H1 (cell line): ENCODE results near the gene CKAP5. TPM values are rescaled to one million over a fixed set of nuclear protein-coding genes. Genes with fewer than 3 reads are reported as not detected.

Experiments used
- CTCF ChIA-PET: fragments of 300-600 bp; sonication (Branson Sonifier 250); formaldehyde crosslinking; loops from one replicate; lab custom pipeline; 2021; ENCODE audit not compliant: partially characterized antibody; lab: Charles Lee
- POLR2A ChIA-PET: fragments of 300-600 bp; sonication (Branson Sonifier 250); formaldehyde crosslinking; loops from one replicate; lab custom pipeline; 2021; ENCODE audit warnings: inconsistent platforms; ENCODE audit not compliant: partially characterized antibody; lab: Charles Lee
- DNase-seq, 2 experiments: peaks; one replicate each; pipeline versions ENCODE4 v3.0.0 to v3.0.0-alpha.2; 2010 to 2022; ENCODE audit warnings: low spot score in 2 of 2, low read depth in 1 of 2, mixed read lengths in 1 of 2
- FAIRE-seq: peaks from 2 replicates; lab custom pipeline; 2011; peaks lifted over from hg19 to GRCh38; lab: Jason Lieb, UNC
- H2AFZ ChIP-seq: 2 replicates; pipeline ENCODE4 v1.8.1; 2012; ENCODE audit warnings: low read length, inconsistent platforms
- H2AK5ac ChIP-seq: 2 replicates; pipeline ENCODE4 v1.6.1; 2013; ENCODE audit warnings: low read depth, low read length
- H2BK120ac ChIP-seq: replicated peaks from 2 replicates; pipeline ENCODE3; 2013; ENCODE audit warnings: low read depth, low read length, inconsistent platforms
- H2BK12ac ChIP-seq: 2 replicates; pipeline ENCODE4 v1.6.1; 2013; ENCODE audit warnings: low read depth, low read length
- H2BK15ac ChIP-seq: 2 replicates; pipeline ENCODE4 v1.6.1; 2013; ENCODE audit warnings: low read length
- H2BK20ac ChIP-seq: 2 replicates; pipeline ENCODE4 v1.6.1; 2013; ENCODE audit warnings: low read length
- H2BK5ac ChIP-seq: 2 replicates; pipeline ENCODE4 v1.6.1; 2013; ENCODE audit warnings: low read depth, low read length
- H3K14ac ChIP-seq: 2 replicates; pipeline ENCODE4 v1.6.1; 2013; ENCODE audit warnings: inconsistent platforms; ENCODE audit not compliant: insufficient read length
- H3K18ac ChIP-seq: 2 replicates; pipeline ENCODE4 v1.6.1; 2013; ENCODE audit warnings: low read length; ENCODE audit errors: extremely low read depth
- H3K23ac ChIP-seq: 2 replicates; pipeline ENCODE4 v1.6.1; 2013; ENCODE audit warnings: inconsistent platforms; ENCODE audit not compliant: insufficient read length
- H3K23me2 ChIP-seq: 2 replicates; pipeline ENCODE4 v1.6.1; 2013; ENCODE audit warnings: low read depth, low read length
- H3K27ac ChIP-seq: 2 replicates; pipeline ENCODE4 v1.6.1; 2011; ENCODE audit warnings: low read depth, low read length, inconsistent platforms
- H3K27me3 ChIP-seq, 4 experiments: replicated peaks in 1 of 4; 1 replicate in 1 of 4; 2 replicates in 3 of 4; pipeline versions ENCODE4 v1.6.1 to v1.8.1; 2011 to 2013; ENCODE audit warnings: low read length in 3 of 4, mild to moderate bottlenecking in 3 of 4, inconsistent platforms in 2 of 4, mixed read lengths in 2 of 4, moderate library complexity in 1 of 4; ENCODE audit not compliant: control insufficient read depth in 3 of 4, insufficient read depth in 3 of 4; ENCODE audit errors: extremely low read depth in 1 of 4
- H3K36me3 ChIP-seq, 4 experiments: 2 replicates each; pipeline versions ENCODE4 v1.6.1 to v1.8.1; 2011 to 2013; ENCODE audit warnings: mild to moderate bottlenecking in 4 of 4, low read length in 3 of 4, moderate library complexity in 2 of 4, control low read depth in 1 of 4, inconsistent platforms in 1 of 4; ENCODE audit not compliant: insufficient read depth in 4 of 4, control insufficient read depth in 2 of 4
- H3K4ac ChIP-seq: replicated peaks from 2 replicates; pipeline ENCODE3; 2013; ENCODE audit warnings: low read length, low read depth, mixed read lengths, inconsistent platforms; ENCODE audit not compliant: insufficient read length
- H3K4me1 ChIP-seq, 4 experiments: replicated peaks in 1 of 4; 1 replicate in 1 of 4; 2 replicates in 3 of 4; pipeline versions ENCODE4 v1.6.1 to v1.8.1; 2011 to 2013; ENCODE audit warnings: low read length in 3 of 4, inconsistent platforms in 2 of 4, mixed read lengths in 1 of 4; ENCODE audit not compliant: insufficient read depth in 4 of 4, control insufficient read depth in 3 of 4
- H3K4me2 ChIP-seq, 2 experiments: 2 replicates each; pipeline versions ENCODE4 v1.6.1 to v1.8.1; 2011 to 2013; ENCODE audit warnings: low read depth in 2 of 2, low read length in 2 of 2, control low read depth in 1 of 2, inconsistent platforms in 1 of 2, mild to moderate bottlenecking in 1 of 2; ENCODE audit not compliant: insufficient read depth in 1 of 2
- H3K4me3 ChIP-seq, 4 experiments: fragments of 200-600, 300-600 bp in 1 of 4; sonication (generic), shearing (Covaris generic), sonication (Bioruptor Twin) in 1 of 4; 2 replicates each; pipeline versions ENCODE4 v1.5.1 to v1.8.1; 2011 to 2016; ENCODE audit warnings: low read length in 4 of 4, low read depth in 3 of 4, control low read depth in 2 of 4, inconsistent platforms in 2 of 4, mild to moderate bottlenecking in 2 of 4, mixed read lengths in 1 of 4, moderate library complexity in 1 of 4; ENCODE audit not compliant: insufficient read depth in 2 of 4; ENCODE audit errors: extremely low read depth in 1 of 4
- H3K56ac ChIP-seq: replicated peaks from 2 replicates; pipeline ENCODE3; 2013; ENCODE audit warnings: low read depth, mild to moderate bottlenecking, mixed read lengths, low read length, inconsistent platforms; ENCODE audit not compliant: insufficient read length
- H3K79me1 ChIP-seq: 2 replicates; pipeline ENCODE4 v1.6.1; 2013; ENCODE audit warnings: low read depth, low read length, control low read depth
- H3K79me2 ChIP-seq, 2 experiments: 2 replicates each; pipeline versions ENCODE4 v1.6.1 to v1.8.1; 2012 to 2013; ENCODE audit warnings: low read length in 2 of 2, mild to moderate bottlenecking in 2 of 2, inconsistent platforms in 1 of 2; ENCODE audit not compliant: insufficient read depth in 2 of 2, control insufficient read depth in 1 of 2
- H3K9ac ChIP-seq, 4 experiments: replicated peaks in 1 of 4; 1 replicate in 1 of 4; 2 replicates in 3 of 4; pipeline versions ENCODE4 v1.6.1 to v1.8.1; 2011 to 2013; ENCODE audit warnings: low read depth in 3 of 4, low read length in 3 of 4, control low read depth in 2 of 4, mild to moderate bottlenecking in 2 of 4, moderate library complexity in 2 of 4, inconsistent platforms in 1 of 4; ENCODE audit errors: extremely low read depth in 1 of 4
- H3K9me3 ChIP-seq, 2 experiments: 2 replicates each; pipeline versions ENCODE4 v1.6.1 to v1.8.1; 2012 to 2013; ENCODE audit warnings: mild to moderate bottlenecking in 2 of 2, moderate library complexity in 2 of 2, control low read depth in 1 of 2, inconsistent platforms in 1 of 2, low read depth in 1 of 2, low read length in 1 of 2, mixed read lengths in 1 of 2; ENCODE audit not compliant: insufficient read depth in 2 of 2
- H4K20me1 ChIP-seq, 2 experiments: replicated peaks in 1 of 2; 2 replicates each; pipeline versions ENCODE3 to v1.8.1; 2011 to 2013; ENCODE audit warnings: inconsistent platforms in 2 of 2, low read length in 2 of 2, mild to moderate bottlenecking in 1 of 2; ENCODE audit not compliant: insufficient read depth in 2 of 2, control insufficient read depth in 1 of 2
- H4K5ac ChIP-seq: 2 replicates; pipeline ENCODE4 v1.6.1; 2013; ENCODE audit warnings: low read length, low read depth, mixed read lengths, inconsistent platforms; ENCODE audit not compliant: insufficient read length
- H4K8ac ChIP-seq: 2 replicates; pipeline ENCODE4 v1.8.0; 2013; ENCODE audit warnings: mild to moderate bottlenecking, moderate library complexity, low read length, inconsistent platforms; ENCODE audit not compliant: insufficient read depth; ENCODE audit errors: extremely low read depth
- H4K91ac ChIP-seq: replicated peaks from 2 replicates; pipeline ENCODE3; 2013; ENCODE audit warnings: low read length, mixed read lengths, inconsistent platforms; ENCODE audit not compliant: insufficient read length
- ASH2L ChIP-seq: fragments of 200-600, 300-600 bp; sonication (generic); IDR thresholded peaks from one replicate; pipeline ENCODE4 v1.7.1; 2017; ENCODE audit warnings: low read length
- CBX8 ChIP-seq: fragments of 300-800, 300-1000 bp; sonication (generic); IDR thresholded peaks from 2 replicates; pipeline ENCODE4 v1.7.1; 2016; ENCODE audit warnings: low read depth, low read length, borderline replicate concordance
- CEBPB ChIP-seq: IDR thresholded peaks from 2 replicates; pipeline ENCODE4 v1.6.1; 2012; ENCODE audit warnings: low read depth, low read length
- GTF2F1 ChIP-seq: IDR thresholded peaks from 2 replicates; pipeline ENCODE4 v1.6.1; 2012; ENCODE audit warnings: low read depth, low read length, improper control_type of control experiment, borderline replicate concordance
- KDM5A ChIP-seq: fragments of 200-600 bp; IDR thresholded peaks from 2 replicates; pipeline ENCODE4 v1.7.1; 2012; ENCODE audit warnings: mild to moderate bottlenecking, low read length, inconsistent platforms, mixed read lengths
- NRF1 ChIP-seq: IDR thresholded peaks from 2 replicates; pipeline ENCODE4 v1.6.1; 2011; ENCODE audit warnings: mild to moderate bottlenecking, low read depth, low read length, improper control_type of control experiment
- PHF8 ChIP-seq: fragments of 200-600 bp; sonication (generic); conservative IDR thresholded peaks from 2 replicates; pipeline ENCODE4 v1.7.1; 2012; ENCODE audit warnings: low read depth, mild to moderate bottlenecking, inconsistent platforms, low read length, moderate library complexity
- RFX5 ChIP-seq: IDR thresholded peaks from 2 replicates; pipeline ENCODE4 v1.6.1; 2011; ENCODE audit warnings: low read depth, low read length, improper control_type of control experiment, borderline replicate concordance
- SAP30 ChIP-seq: fragments of 300-600 bp; sonication (generic); IDR thresholded peaks from 2 replicates; pipeline ENCODE4 v1.7.1; 2012; ENCODE audit warnings: low read length, moderate library complexity, mild to moderate bottlenecking, inconsistent platforms; ENCODE audit not compliant: insufficient read depth, insufficient replicate concordance
- SIRT6 ChIP-seq: IDR thresholded peaks from one replicate; pipeline ENCODE4 v1.7.1; 2012; ENCODE audit warnings: low read length, inconsistent platforms
- SP4 ChIP-seq: IDR thresholded peaks from 2 replicates; pipeline ENCODE4 v1.6.1; 2012; ENCODE audit warnings: low read length, inconsistent platforms
- SUZ12 ChIP-seq: fragments of 200-600 bp; sonication (generic); IDR thresholded peaks from 2 replicates; pipeline ENCODE4 v1.6.1; 2012; ENCODE audit warnings: mild to moderate bottlenecking, inconsistent platforms, low read length, moderate library complexity, mixed read lengths
- TBP ChIP-seq: IDR thresholded peaks from 2 replicates; pipeline ENCODE4 v1.6.1; 2011; ENCODE audit warnings: low read depth, low read length, improper control_type of control experiment
- WGBS, 2 experiments: shearing (Covaris generic) in 1 of 2; methylation state at CpG; one replicate each; pipeline versions ENCODE4 v1.1.6 to v1.1.7; 2013 to 2015; ENCODE audit warnings: low lambda C conversion rate in 2 of 2, mixed read lengths in 2 of 2, inconsistent platforms in 1 of 2, low coverage in 1 of 2, missing lambda C conversion rate in 1 of 2; ENCODE audit not compliant: insufficient replicate concordance in 2 of 2, insufficient coverage in 1 of 2, insufficient read length in 1 of 2; ENCODE audit errors: extremely low coverage in 1 of 2, missing lambda C conversion rate in 1 of 2; 5-methylcytosine and 5-hydroxymethylcytosine counted together
- polyA plus RNA-seq, 7 experiments: library from polyadenylated mRNA; depleted of rRNA in 3 of 7; stranded (reverse) in 5 of 7; unstranded in 2 of 7; fragments of >200 nt in 5 of 7; fragments of 200-250 nt in 2 of 7; gene quantifications; 1 replicate in 5 of 7; 2 replicates in 1 of 7; 4 replicates in 1 of 7; pipeline versions ENCODE4 v1.2.1 to v1.2.3, GENCODE V29; 2011 to 2013; ENCODE audit warnings: missing spikeins in 2 of 7, mixed read lengths in 2 of 7
- total RNA-seq: library from RNA; stranded (reverse); fragmentation: NEBNext Ultra II Directional; extraction: Animal tissue kit (Norgen Biotek cat#: 25700); gene quantifications from 2 replicates; pipeline ENCODE4 v1.2.1, GENCODE V29; 2021
- TF ChIP-seq, protein P1 (sequence below): IDR thresholded peaks from 2 replicates; pipeline ENCODE4 v1.6.1; 2011; ENCODE audit warnings: low read length, improper control_type of control experiment

Gene CKAP5
- total and polyA plus RNA-seq, 2 of the 8 experiments (the other 6 are each of a cell fraction or from before 2014, with no cell fraction given): 64.8 to 185 TPM

GRCh38 chr11:46800177-46800576, 45.9 kb downstream of the CKAP5 start:
- no peak overlapping the region for H3K27ac ChIP-seq
- H3K79me2 ChIP-seq: no peaks in the 10 kb centered on the region
- H3K27me3 ChIP-seq: no peaks in the 10 kb centered on the region
- H3K4ac ChIP-seq: no peak overlapping the region
- H3K79me1 ChIP-seq: no peaks in the 10 kb centered on the region
- H3K4me2 ChIP-seq: no peak overlapping the region
- H3K23me2 ChIP-seq: no peaks in the 10 kb centered on the region
- H3K4me3 ChIP-seq: no peak overlapping the region
- ChIA-PET CTCF (interaction anchor here (1.1 kb wide), 1 partner anchor 16 kb away, joined by 3 read pairs; no protein-coding TSS in a partner anchor), POLR2A (no interaction called here)
- WGBS, 2 experiments: 93% methylated on average over 1 of the region's 1 CpG; no CpG with 5 or more reads in 1 of the 2 experiments
- H2BK20ac ChIP-seq: no peak overlapping the region
- no peak overlapping the region for H4K91ac ChIP-seq
- peaks cover 14 to 67% (median 33%) of the 10 kb centered on the region in 4 experiments for H3K36me3 ChIP-seq
- H3K18ac ChIP-seq: no peak overlapping the region
- H2BK5ac ChIP-seq: no peak overlapping the region
- no peak overlapping the region for H3K23ac ChIP-seq
- H3K56ac ChIP-seq: no peak overlapping the region
- no peak for DNase-seq
- H4K20me1 ChIP-seq: peaks cover 2% of the 10 kb centered on the region in 2 experiments
- no peak overlapping the region for H3K9ac ChIP-seq
- H3K9me3 ChIP-seq: no peaks in the 10 kb centered on the region
- H3K4me1 ChIP-seq: no peaks in the 10 kb centered on the region
- no peak overlapping the region for H3K14ac ChIP-seq
- no peak for TF ChIP-seq TBP
- TF ChIP-seq GTF2F1: no peak
- no peak for TF ChIP-seq SIRT6
- TF ChIP-seq, protein P1, sequence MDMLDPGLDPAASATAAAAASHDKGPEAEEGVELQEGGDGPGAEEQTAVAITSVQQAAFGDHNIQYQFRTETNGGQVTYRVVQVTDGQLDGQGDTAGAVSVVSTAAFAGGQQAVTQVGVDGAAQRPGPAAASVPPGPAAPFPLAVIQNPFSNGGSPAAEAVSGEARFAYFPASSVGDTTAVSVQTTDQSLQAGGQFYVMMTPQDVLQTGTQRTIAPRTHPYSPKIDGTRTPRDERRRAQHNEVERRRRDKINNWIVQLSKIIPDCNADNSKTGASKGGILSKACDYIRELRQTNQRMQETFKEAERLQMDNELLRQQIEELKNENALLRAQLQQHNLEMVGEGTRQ: no peak
- no peak for TF ChIP-seq SP4
- no peak for TF ChIP-seq PHF8
- TF ChIP-seq SAP30: no peak
- TF ChIP-seq SUZ12: no peak
- TF ChIP-seq ASH2L: no peak
- TF ChIP-seq CBX8: no peak
- TF ChIP-seq RFX5: no peak
- no peak for TF ChIP-seq KDM5A
- no peak for TF ChIP-seq CEBPB
- TF ChIP-seq NRF1: no peak
- FAIRE-seq: no peak
- no peak overlapping the region for H2BK120ac ChIP-seq
- H2BK15ac ChIP-seq: no peak overlapping the region
- no peak overlapping the region for H4K5ac ChIP-seq
- no peak overlapping the region for H2AFZ ChIP-seq
- H4K8ac ChIP-seq: no peak overlapping the region
- no peak overlapping the region for H2AK5ac ChIP-seq
- no peak overlapping the region for H2BK12ac ChIP-seq
